T1000 (cell line): ENCODE results near the gene CDH12.
"Not testable (repeated sequence)": the region's sequence is repeated elsewhere in the genome, so short reads cannot be mapped to it uniquely, and the experiment has no call there.

Source experiments
- DNase-seq: peaks from one replicate; lab custom pipeline; 2025; ENCODE audit warnings: mixed read lengths; lab: John Stamatoyannopoulos, UW

The CDH12 gene

GRCh38 chr5:22649074-22649473, 204.1 kb downstream of the CDH12 start:
- DNase-seq = no peak

GRCh38 chr5:22644859-22645258, 208.3 kb downstream of the CDH12 start:
- no peak for DNase-seq

GRCh38 chr5:22643356-22643755, 209.8 kb downstream of the CDH12 start:
- DNase-seq = no peak

GRCh38 chr5:22631683-22632082, 221.5 kb downstream of the CDH12 start:
- no peak for DNase-seq

GRCh38 chr5:22627029-22627428, 226.1 kb downstream of the CDH12 start:
- no peak for DNase-seq

GRCh38 chr5:22625451-22625850, 227.7 kb downstream of the CDH12 start:
- DNase-seq = no peak

- no peak for DNase-seq
Measured at GRCh38 chr5:22621084-22621483, 232.1 kb downstream of the CDH12 start.

- DNase-seq = no peak
Measured at GRCh38 chr5:22615964-22616363, 237.2 kb downstream of the CDH12 start.

GRCh38 chr5:22614486-22615094, 238.6 kb downstream of the CDH12 start:
- DNase-seq = no peak

GRCh38 chr5:22612928-22613327, 240.2 kb downstream of the CDH12 start:
- no peak for DNase-seq

GRCh38 chr5:22611327-22611726, 241.8 kb downstream of the CDH12 start:
- no peak for DNase-seq

GRCh38 chr5:22607498-22607897, 245.6 kb downstream of the CDH12 start:
- not testable (repeated sequence) for DNase-seq

- DNase-seq = no peak
Measured at GRCh38 chr5:22605473-22605872, 247.7 kb downstream of the CDH12 start.

GRCh38 chr5:22604711-22605110, 248.4 kb downstream of the CDH12 start:
- no peak for DNase-seq

GRCh38 chr5:22598796-22599195, 254.3 kb downstream of the CDH12 start:
- no peak for DNase-seq

- no peak for DNase-seq
Measured at GRCh38 chr5:22596404-22596970, 256.7 kb downstream of the CDH12 start.

GRCh38 chr5:22594491-22594890, 258.7 kb downstream of the CDH12 start:
- no peak for DNase-seq

- no peak for DNase-seq
Measured at GRCh38 chr5:22593592-22593991, 259.6 kb downstream of the CDH12 start.

- no peak for DNase-seq
Measured at GRCh38 chr5:22591461-22591860, 261.7 kb downstream of the CDH12 start.

- no peak for DNase-seq
Measured at GRCh38 chr5:22590677-22591268, 262.4 kb downstream of the CDH12 start.

GRCh38 chr5:22577711-22578110, 275.4 kb downstream of the CDH12 start:
- no peak for DNase-seq

- no peak for DNase-seq
Measured at GRCh38 chr5:22577006-22577405, 276.1 kb downstream of the CDH12 start.

- DNase-seq = no peak
Measured at GRCh38 chr5:22572941-22573340, 280.2 kb downstream of the CDH12 start.

GRCh38 chr5:22567983-22568382, 285.2 kb downstream of the CDH12 start:
- DNase-seq = no peak
